ENCODE results near the gene CAP1.

CAP1 gene

DNA sequence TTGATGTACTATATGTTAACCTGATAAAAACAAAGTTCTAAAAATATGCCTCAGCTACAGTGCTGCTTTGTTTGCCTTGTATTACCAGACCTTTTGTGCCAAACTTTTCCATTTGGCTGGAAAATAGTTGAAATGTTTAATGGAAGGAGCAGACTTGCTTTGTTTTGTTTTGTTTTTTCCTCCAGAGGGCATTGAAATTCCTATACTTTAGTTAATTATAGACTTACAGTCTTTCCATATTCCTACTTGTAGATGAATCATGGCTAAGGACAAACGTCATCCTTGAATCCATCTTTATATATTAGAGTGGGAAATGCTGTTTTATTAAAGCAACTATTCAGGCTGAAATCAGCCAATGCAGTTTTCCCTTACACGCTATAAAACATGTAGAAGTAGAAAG lies 6.7 kb downstream of the CAP1 start:
- TF ChIP-seq, protein P1, sequence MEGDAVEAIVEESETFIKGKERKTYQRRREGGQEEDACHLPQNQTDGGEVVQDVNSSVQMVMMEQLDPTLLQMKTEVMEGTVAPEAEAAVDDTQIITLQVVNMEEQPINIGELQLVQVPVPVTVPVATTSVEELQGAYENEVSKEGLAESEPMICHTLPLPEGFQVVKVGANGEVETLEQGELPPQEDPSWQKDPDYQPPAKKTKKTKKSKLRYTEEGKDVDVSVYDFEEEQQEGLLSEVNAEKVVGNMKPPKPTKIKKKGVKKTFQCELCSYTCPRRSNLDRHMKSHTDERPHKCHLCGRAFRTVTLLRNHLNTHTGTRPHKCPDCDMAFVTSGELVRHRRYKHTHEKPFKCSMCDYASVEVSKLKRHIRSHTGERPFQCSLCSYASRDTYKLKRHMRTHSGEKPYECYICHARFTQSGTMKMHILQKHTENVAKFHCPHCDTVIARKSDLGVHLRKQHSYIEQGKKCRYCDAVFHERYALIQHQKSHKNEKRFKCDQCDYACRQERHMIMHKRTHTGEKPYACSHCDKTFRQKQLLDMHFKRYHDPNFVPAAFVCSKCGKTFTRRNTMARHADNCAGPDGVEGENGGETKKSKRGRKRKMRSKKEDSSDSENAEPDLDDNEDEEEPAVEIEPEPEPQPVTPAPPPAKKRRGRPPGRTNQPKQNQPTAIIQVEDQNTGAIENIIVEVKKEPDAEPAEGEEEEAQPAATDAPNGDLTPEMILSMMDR (conservative IDR thresholded peaks at IDR 0.05; ENCODE audit: control insufficient read depth, insufficient read depth, low read depth, low read length): no peak
- no peak overlapping the region for H3K4me3 ChIP-seq (ENCODE audit: control insufficient read depth, low read depth, low read length)
- no peak for DNase-seq (ENCODE audit: low read depth)

DNA sequence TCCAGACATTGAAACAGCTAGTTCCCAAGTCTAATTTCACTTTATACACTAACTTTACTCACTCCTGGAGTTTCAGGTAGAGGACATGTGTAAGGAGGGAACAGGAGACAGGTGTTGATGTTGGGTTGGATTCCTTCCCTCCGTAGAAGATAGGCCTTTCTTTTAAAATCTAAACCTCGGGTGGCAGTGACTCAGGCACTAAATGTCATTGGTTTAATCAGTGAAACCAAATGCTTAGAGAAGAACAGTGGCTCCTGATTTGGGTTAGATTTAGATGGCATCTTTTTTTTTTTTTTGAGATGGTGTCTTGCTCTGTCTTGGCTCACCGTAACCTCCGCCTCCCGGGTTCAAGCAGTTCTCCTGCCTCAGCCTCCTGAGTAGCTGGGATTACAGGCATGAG lies 7.2 kb downstream of the CAP1 start:
- DNase-seq (ENCODE audit: low read depth): no peak
- TF ChIP-seq, protein P1 (conservative IDR thresholded peaks at IDR 0.05; ENCODE audit: control insufficient read depth, insufficient read depth, low read depth, low read length): no peak

DNA sequence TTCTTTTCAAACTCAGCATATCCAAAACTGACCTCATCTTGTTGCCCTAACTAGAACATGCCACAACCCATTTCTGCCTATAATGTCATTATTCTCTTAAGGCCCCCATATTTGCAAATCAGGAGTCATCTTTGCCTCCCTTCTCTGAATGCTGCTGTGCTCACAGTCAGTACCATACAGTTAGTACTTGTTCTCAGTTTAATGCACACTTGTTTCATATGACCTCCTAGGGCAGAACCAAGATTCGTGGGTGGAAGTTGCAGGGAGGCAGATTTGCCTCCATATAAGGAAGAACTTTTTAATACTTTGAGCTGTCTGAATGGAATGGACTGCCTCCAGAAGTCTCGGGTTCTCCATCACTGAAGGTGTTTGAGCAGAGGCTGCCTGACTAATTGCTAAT lies 9.2 kb downstream of the CAP1 start:
- DNase-seq (ENCODE audit: low read depth): no peak
- TF ChIP-seq, protein P1 (conservative IDR thresholded peaks at IDR 0.05; ENCODE audit: control insufficient read depth, insufficient read depth, low read depth, low read length): no peak
- no peak overlapping the region for H3K4me3 ChIP-seq (ENCODE audit: control insufficient read depth, low read depth, low read length)

More for the DNA sequence above, 7.2 kb downstream of the CAP1 start:
- H3K4me3 ChIP-seq (ENCODE audit: control insufficient read depth, low read depth, low read length): no peak overlapping the region

DNA sequence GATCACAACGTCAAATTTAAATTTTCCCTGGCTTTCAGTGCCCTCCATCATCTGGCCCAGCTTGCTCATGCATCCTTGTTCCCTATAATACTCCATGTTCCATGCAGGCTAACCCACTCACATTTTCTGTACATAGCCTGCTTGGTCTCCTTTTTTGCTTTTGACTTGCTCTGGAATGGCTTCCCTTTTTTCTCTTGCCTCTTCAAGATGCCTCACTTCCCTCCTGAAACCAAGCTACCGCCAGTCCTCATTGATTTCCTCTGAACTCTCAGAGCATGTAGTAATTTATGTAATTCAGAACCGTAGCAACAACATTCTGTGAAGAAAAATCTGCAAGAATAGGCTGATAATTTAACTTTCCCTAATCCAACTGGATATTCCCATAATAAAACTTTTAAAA lies 10.3 kb downstream of the CAP1 start:
- TF ChIP-seq, protein P1 (conservative IDR thresholded peaks at IDR 0.05; ENCODE audit: control insufficient read depth, insufficient read depth, low read depth, low read length): no peak
- H3K4me3 ChIP-seq (ENCODE audit: control insufficient read depth, low read depth, low read length): no peak overlapping the region
- DNase-seq (ENCODE audit: low read depth): no peak

DNA sequence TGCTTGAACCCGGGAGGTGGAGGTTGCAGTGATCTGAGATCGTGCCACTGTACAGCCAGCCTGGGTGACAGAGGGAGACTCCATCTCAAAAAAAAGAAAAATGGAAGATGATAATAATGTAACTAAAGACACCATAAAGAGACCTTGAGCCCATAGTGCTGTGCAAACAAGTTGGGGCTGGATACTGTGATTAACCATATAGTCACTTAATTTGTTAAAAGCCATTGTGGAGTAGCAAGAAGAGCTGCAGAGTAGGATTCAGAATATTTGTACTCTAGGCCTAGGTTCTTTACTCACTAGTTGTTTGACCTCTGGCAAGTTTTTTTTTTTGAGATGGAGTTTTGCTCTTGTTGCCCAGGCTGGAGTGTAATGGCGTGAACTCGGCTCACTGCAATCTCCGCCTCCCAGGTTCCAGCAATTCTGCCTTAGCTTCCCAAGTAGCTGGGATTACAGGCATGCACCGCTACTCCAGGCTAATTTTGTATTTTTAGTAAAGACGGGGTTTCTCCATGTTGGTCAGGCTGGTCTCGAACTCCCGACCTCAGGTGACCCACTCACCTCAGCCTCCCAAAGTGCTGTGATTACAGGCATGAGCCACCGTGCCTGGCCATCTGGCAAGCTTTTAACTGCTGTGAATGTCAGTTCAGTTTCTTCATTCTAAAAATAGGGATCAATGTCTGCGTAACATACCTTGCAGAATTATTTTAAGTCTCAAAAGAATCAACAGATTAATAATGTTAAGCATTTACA lies 12.8 kb downstream of the CAP1 start:
- DNase-seq (ENCODE audit: low read depth): no peak
- TF ChIP-seq, protein P1 (conservative IDR thresholded peaks at IDR 0.05; ENCODE audit: control insufficient read depth, insufficient read depth, low read depth, low read length): no peak

DNA sequence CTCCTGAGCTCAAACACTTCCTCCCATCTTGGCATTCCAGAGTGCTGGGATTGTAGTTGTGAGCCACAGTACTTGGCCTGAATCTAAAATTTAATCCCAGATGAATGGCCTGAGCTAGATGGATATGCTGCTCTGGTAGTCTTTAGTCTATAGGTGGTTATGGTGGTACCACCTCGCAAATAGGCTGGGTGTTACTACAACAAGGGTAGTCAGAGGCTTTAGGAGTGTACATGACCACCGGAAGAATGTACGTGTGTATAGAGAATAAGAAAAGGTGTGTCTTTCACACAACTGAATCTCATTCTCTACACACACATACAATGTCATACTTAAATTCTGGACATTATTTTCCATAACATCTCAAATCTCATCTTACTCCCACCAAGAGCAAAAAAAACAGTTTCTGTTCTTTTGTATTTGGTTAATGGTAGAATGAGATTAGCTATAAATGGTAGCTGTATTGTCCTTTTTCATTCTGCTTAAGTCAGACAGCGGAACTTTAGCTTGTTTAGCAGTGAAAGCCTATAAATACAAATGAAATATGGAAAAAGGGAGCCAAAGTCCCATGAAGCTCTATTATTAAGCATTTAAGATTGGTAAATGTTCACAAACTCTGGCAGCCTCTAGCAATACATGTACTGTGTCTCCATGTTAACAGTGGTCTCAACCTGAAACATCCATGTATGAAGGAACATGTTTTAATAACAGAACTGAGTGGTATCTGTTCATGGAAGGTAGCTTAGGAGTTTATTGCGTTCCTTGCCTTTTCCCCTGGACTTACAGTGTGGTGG lies 16.2 kb downstream of the CAP1 start:
- TF ChIP-seq, protein P1 (conservative IDR thresholded peaks at IDR 0.05; ENCODE audit: control insufficient read depth, insufficient read depth, low read depth, low read length): no peak

More for the DNA sequence above, 12.8 kb downstream of the CAP1 start:
- no peak overlapping the region for H3K4me3 ChIP-seq (ENCODE audit: control insufficient read depth, low read depth, low read length)

More for the DNA sequence above, 16.2 kb downstream of the CAP1 start:
- DNase-seq (ENCODE audit: low read depth): no peak
- H3K4me3 ChIP-seq (ENCODE audit: control insufficient read depth, low read depth, low read length): no peak overlapping the region
